HepG2 (cell line): Measurements from ENCODE around the gene ZNF777. TPM values are rescaled to one million over a fixed set of nuclear protein-coding genes. Genes with fewer than 3 reads are reported as not detected.

Experiments
- ATAC-seq: fragments of 200-7000 bp; cut with Tn5 transposase; 3 replicates; pipeline ENCODE4 v1.9.1; 2020; ENCODE audit warnings: mild to moderate bottlenecking, moderate library complexity
- BruUV-seq: library from RNA; stranded (reverse); fragments of 400-500 nt; replicated peaks from 2 replicates; lab custom pipeline; 2021; lab: Mats Ljungman, UMichigan
- CTCF ChIA-PET: fragments of 300-600 bp; formaldehyde crosslinking; extraction: SDS; loops from one replicate; lab custom pipeline; 2021; ENCODE audit warnings: low total read pairs, inconsistent platforms, low intra/inter-chr PET ratio; lab: Yijun Ruan, JAX
- POLR2A ChIA-PET: fragments of 350-600 bp; sonication (Branson Sonifier 250); formaldehyde crosslinking; loops from one replicate; lab custom pipeline; 2020; ENCODE audit warnings: antibody characterized with exemption, inconsistent platforms; lab: Yijun Ruan, JAX
- DNase-seq: peaks from one replicate; pipeline ENCODE4 v3.0.0-alpha.2; 2015; ENCODE audit warnings: low spot score
- FAIRE-seq: peaks from 3 replicates; lab custom pipeline; 2011; peaks lifted over from hg19 to GRCh38; lab: Jason Lieb, UNC
- H2AFZ ChIP-seq: one replicate; pipeline ENCODE4 v1.6.1; 2011; ENCODE audit warnings: low read length, inconsistent platforms
- H3K27ac ChIP-seq: fragments of 300-600 bp; 3 replicates; pipeline ENCODE4 v1.8.0; 2011; ENCODE audit warnings: mixed run types, mild to moderate bottlenecking, mixed read lengths, low read length, inconsistent platforms; ENCODE audit not compliant: insufficient read depth; ENCODE audit errors: extremely low read length
- H3K27me3 ChIP-seq, 2 experiments: fragments of 200-600 bp in 1 of 2; 2 replicates in 1 of 2; 3 replicates in 1 of 2; pipeline versions ENCODE4 v1.6.0 to v1.8.0; 2011; ENCODE audit warnings: low read length in 2 of 2, mild to moderate bottlenecking in 2 of 2, moderate library complexity in 2 of 2, inconsistent platforms in 1 of 2; ENCODE audit not compliant: insufficient read depth in 2 of 2, control insufficient read depth in 1 of 2
- H3K36me3 ChIP-seq, 2 experiments: fragments of 200-600 bp in 1 of 2; replicated peaks in 1 of 2; 2 replicates in 1 of 2; 3 replicates in 1 of 2; pipeline versions ENCODE4 v1.5.1 to v1.8.0; 2011; ENCODE audit warnings: low read length in 2 of 2, inconsistent platforms in 1 of 2; ENCODE audit not compliant: insufficient read depth in 2 of 2, control insufficient read depth in 1 of 2
- H3K4me1 ChIP-seq: 2 replicates; pipeline ENCODE4 v1.5.1; 2012; ENCODE audit warnings: low read length, inconsistent platforms; ENCODE audit not compliant: insufficient read depth
- H3K4me2 ChIP-seq: 2 replicates; pipeline ENCODE4 v1.6.0; 2011; ENCODE audit warnings: low read depth, low read length, inconsistent platforms
- H3K4me3 ChIP-seq, 3 experiments: fragments of 200-600 bp in 1 of 3; sonication (generic), shearing (Covaris generic) in 1 of 3; replicated peaks in 1 of 3; 2 replicates each; pipeline ENCODE4 v1.5.1; 2011 to 2016; ENCODE audit warnings: low read length in 3 of 3, inconsistent platforms in 2 of 3, low read depth in 2 of 3, mild to moderate bottlenecking in 2 of 3, control low read depth in 1 of 3, mixed read lengths in 1 of 3; ENCODE audit not compliant: insufficient read depth in 1 of 3
- H3K79me2 ChIP-seq: one replicate; pipeline ENCODE4 v1.6.1; 2011; ENCODE audit warnings: low read length, inconsistent platforms; ENCODE audit not compliant: insufficient read depth
- H3K9ac ChIP-seq: 2 replicates; pipeline ENCODE4 v1.6.0; 2011; ENCODE audit warnings: mild to moderate bottlenecking, low read depth, low read length, inconsistent platforms; ENCODE audit not compliant: insufficient read depth
- H3K9me3 ChIP-seq: 2 replicates; pipeline ENCODE4 v1.5.1; 2012; ENCODE audit warnings: mild to moderate bottlenecking, low read length
- H4K20me1 ChIP-seq: 2 replicates; pipeline ENCODE4 v1.6.0; 2011; ENCODE audit warnings: inconsistent platforms, mild to moderate bottlenecking, low read length, moderate library complexity; ENCODE audit not compliant: insufficient read depth
- AKAP8 ChIP-seq: sonication (generic); formaldehyde crosslinking; IDR thresholded peaks from 2 replicates; pipeline ENCODE4 v1.5.1; 2020; ENCODE audit warnings: mild to moderate bottlenecking, missing genetic modification reagents
- CBFB ChIP-seq: sonication (generic); formaldehyde crosslinking; IDR thresholded peaks from 2 replicates; pipeline ENCODE4 v1.4.0; 2020; ENCODE audit warnings: missing genetic modification reagents
- ETV5 ChIP-seq: IDR thresholded peaks from 2 replicates; pipeline ENCODE4 v1.6.1; 2018; ENCODE audit warnings: missing biosample characterization, missing genetic modification reagents, inconsistent platforms, borderline replicate concordance
- IRF9 ChIP-seq: sonication (generic); formaldehyde crosslinking; IDR thresholded peaks from 2 replicates; pipeline ENCODE4 v1.8.0; 2022; ENCODE audit warnings: missing genetic modification reagents, mild to moderate bottlenecking, borderline replicate concordance
- MAF1 ChIP-seq: sonication (generic); formaldehyde crosslinking; IDR thresholded peaks from 2 replicates; pipeline ENCODE4 v1.5.0; 2020; ENCODE audit warnings: missing genetic modification reagents, borderline replicate concordance
- ONECUT2 ChIP-seq: sonication (generic); formaldehyde crosslinking; IDR thresholded peaks from 2 replicates; pipeline ENCODE4 v1.4.0; 2020; ENCODE audit warnings: missing genetic modification reagents
- PAF1 ChIP-seq: IDR thresholded peaks from 2 replicates; pipeline ENCODE4 v1.6.1; 2016; ENCODE audit warnings: missing genetic modification reagents, missing compliant biosample characterization
- PPARG ChIP-seq: conservative IDR thresholded peaks from 2 replicates; pipeline ENCODE4 v1.6.1; 2016; ENCODE audit warnings: missing biosample characterization, missing genetic modification reagents
- PRPF4 ChIP-seq: fragments of 200-400 bp; formaldehyde crosslinking; IDR thresholded peaks from 2 replicates; pipeline ENCODE4 v1.6.1; 2016; ENCODE audit warnings: low read length, low read depth; ENCODE audit not compliant: poor library complexity, severe bottlenecking
- REST ChIP-seq, 2 experiments: IDR thresholded peaks; 2 replicates each; pipeline ENCODE4 v1.6.1; 2011 to 2012; ENCODE audit warnings: low read length in 2 of 2, borderline replicate concordance in 1 of 2, low read depth in 1 of 2, mild to moderate bottlenecking in 1 of 2, moderate library complexity in 1 of 2
- ZNF274 ChIP-seq: sonication (generic); formaldehyde crosslinking; IDR thresholded peaks from 2 replicates; pipeline ENCODE4 v1.5.1; 2020; ENCODE audit warnings: mild to moderate bottlenecking, missing genetic modification reagents
- ZNF362 ChIP-seq: sonication (generic); formaldehyde crosslinking; IDR thresholded peaks from 2 replicates; pipeline ENCODE4 v1.4.0; 2020; ENCODE audit warnings: missing genetic modification reagents, mild to moderate bottlenecking, borderline replicate concordance
- ZNF580 ChIP-seq: IDR thresholded peaks from 2 replicates; pipeline ENCODE4 v1.6.1; 2016; ENCODE audit warnings: low read depth, borderline replicate concordance
- ZNF644 ChIP-seq: IDR thresholded peaks from 2 replicates; pipeline ENCODE4 v1.6.1; 2016; ENCODE audit warnings: low read depth
- whole genome bisulfite sequencing: methylation state at CpG from one replicate; pipeline ENCODE4 v1.1.6; 2017; ENCODE audit warnings: low lambda C conversion rate; 5-methylcytosine and 5-hydroxymethylcytosine counted together
- in situ Hi-C: cut with HindIII; loops from 2 replicates; pipeline ENCODE4 v1.10.0; 2017; ENCODE audit warnings: low pct_unique_long_range_greater_than_20kb; ENCODE audit not compliant: extremely low pct_ligation_motif_present
- intact Hi-C: fragments of 100-400 bp; cut with micrococcal nuclease; formaldehyde crosslinking; loops from one replicate; pipeline ENCODE4 v1.10.0; 2022; ENCODE audit not compliant: unreplicated experiment
- polyA plus RNA-seq, 8 experiments: library from polyadenylated mRNA; depleted of rRNA in 3 of 8; stranded (reverse) in 7 of 8; unstranded in 1 of 8; fragments of >200 nt; fragmentation: Illumina TruSeq in 4 of 8; extraction: Trizol in 4 of 8; gene quantifications; 2 replicates each; pipeline versions ENCODE4 v1.2.1 to v1.2.3, GENCODE V29; 2011 to 2016; ENCODE audit warnings: low read depth in 4 of 8, missing spikeins in 1 of 8, mixed read lengths in 1 of 8; ENCODE audit not compliant: insufficient read depth in 1 of 8
- total RNA-seq, 5 experiments: library from RNA; depleted of rRNA; stranded (reverse); fragments of >200 nt; fragmentation: Illumina TruSeq; extraction: Trizol; gene quantifications; 2 replicates each; pipeline ENCODE4 v1.2.3, GENCODE V29; 2016; ENCODE audit warnings: low read depth in 1 of 5

The ZNF777 gene
- total and polyA plus RNA-seq, 2 of the 13 experiments (the other 11 are each of a cell fraction or from before 2014, with no cell fraction given): 3.8 to 6.0 TPM

GRCh38 chr7:149473251-149473650 lies 12.4 kb upstream of the ZNF777 start:
- no peak for TF ChIP-seq AKAP8
- TF ChIP-seq ZNF644 (CRISPR knock-in tag): no peak
- TF ChIP-seq ZNF580 (CRISPR knock-in tag): no peak
- no peak for TF ChIP-seq PAF1
- TF ChIP-seq CBFB (CRISPR knock-in tag): no peak
- TF ChIP-seq MAF1 (CRISPR knock-in tag): no peak
- TF ChIP-seq IRF9 (CRISPR knock-in tag): no peak
- TF ChIP-seq ZNF362 (CRISPR knock-in tag): no peak
- TF ChIP-seq PPARG (CRISPR knock-in tag): no peak
- TF ChIP-seq ZNF274: no peak
- TF ChIP-seq PRPF4: no peak
- TF ChIP-seq ONECUT2 (CRISPR knock-in tag): no peak
- no peak for TF ChIP-seq REST (IDR thresholded peaks at IDR 0.05; ENCODE audit: borderline replicate concordance in 1 of 2, low read depth in 1 of 2, low read length in 2 of 2)
- TF ChIP-seq ETV5 (CRISPR knock-in tag): no peak
- DNase-seq (no peak), ATAC-seq (no peak), FAIRE-seq (no peak)
- POLR2A ChIA-PET: no interaction called here
- H3K4me3 ChIP-seq: no peak overlapping the region
- in situ Hi-C loops (no loop called here), intact Hi-C loops (no loop called here)
- H3K9me3 ChIP-seq: no peaks in the 10 kb centered on the region
- H2AFZ ChIP-seq: no peak overlapping the region
- 96% methylated on average over 6 of the region's 6 CpGs for WGBS
- no peak overlapping the region for H3K27ac ChIP-seq
- H3K79me2 ChIP-seq: no peaks in the 10 kb centered on the region
- BruUV-seq: no TSS peak
- H3K4me1 ChIP-seq: no peaks in the 10 kb centered on the region
- CTCF ChIA-PET: no interaction called here
- H3K9ac ChIP-seq: no peak overlapping the region
- no peaks in the 10 kb centered on the region for H3K27me3 ChIP-seq
- no peaks in the 10 kb centered on the region for H4K20me1 ChIP-seq
- no peak overlapping the region for H3K4me2 ChIP-seq
- H3K36me3 ChIP-seq: peaks cover 8 to 52% of the 10 kb centered on the region in 2 experiments
